ENCODE data around the gene FHL1. TPM values are rescaled to one million over a fixed set of nuclear protein-coding genes. Genes with fewer than 3 reads are reported as not detected.
A peak's percentile ranks its signal among the peaks of the same experiment; 100 is the strongest.

FHL1 gene
- total RNA-seq, 1 experiment from 2014 or later: 20.0 TPM

- Histone ChIP-seq H3K4me2 (ENCODE audit: low read length) (no peak overlapping the region), H4K20me1 (ENCODE audit: insufficient read depth) (no peaks in the 10 kb centered on the region), H3K27ac (ENCODE audit: low read depth, low read length) (no peak overlapping the region), H3K4me1 (ENCODE audit: control insufficient read depth in 1 of 2, insufficient read depth in 2 of 2, low read length in 2 of 2) (peaks cover 0 to 16% of the 10 kb centered on the region in 2 experiments; a peak in 1 of 4 replicates), H3K79me2 (ENCODE audit: insufficient read depth, low read length) (no peaks in the 10 kb centered on the region), H3K27me3 (ENCODE audit: insufficient read depth, low read length) (no peaks in the 10 kb centered on the region), H3K9me3 (ENCODE audit: control insufficient read depth in 1 of 2, insufficient read depth in 1 of 2, low read depth in 1 of 2, low read length in 2 of 2) (no peaks in the 10 kb centered on the region), H2AFZ (ENCODE audit: low read depth, low read length, poor library complexity, severe bottlenecking) (no peak overlapping the region), H3K9ac (ENCODE audit: low read length) (no peak overlapping the region), H3K4me3 (replicated peaks in 1 of 2; ENCODE audit: low read depth in 1 of 2, low read length in 2 of 2) (no peak overlapping the region), H3K9me2 (ENCODE audit: insufficient read depth) (no peaks in the 10 kb centered on the region), H3K36me3 (ENCODE audit: control insufficient read depth in 1 of 2, insufficient read depth in 2 of 2, low read length in 2 of 2) (no peaks in the 10 kb centered on the region)
- ATAC-seq (peak; percentile 99), DNase-seq (ENCODE audit: low read depth, low spot score) (peak; percentile 23)
- ChIA-PET CTCF (interaction anchor here (0.6 to 2.8 kb wide), 9 partner anchors 8 to 426 kb away, joined by 3 to 52 read pairs (median 3); no protein-coding TSS in a partner anchor), RAD21 (ENCODE audit: low non-redundant PET in 1 of 2, low total read pairs in 2 of 2, uncharacterized antibody in 2 of 2, unreplicated experiment in 2 of 2) (interaction anchor here (0.7 to 1.0 kb wide), 2 partner anchors 135 kb away, joined by 3 to 6 read pairs; no protein-coding TSS in a partner anchor), POLR2A (interaction anchor here (1.5 kb wide), 1 partner anchor 135 kb away, joined by 4 read pairs; no protein-coding TSS in a partner anchor)
- intact Hi-C loops (cut with micrococcal nuclease): loop anchor here (1.0 to 10.0 kb wide), 3 partner anchors 102 to 532 kb away; no protein-coding TSS in a partner anchor
- BruUV-seq (replicated peaks): no TSS peak
- peak; percentile 39 to 72 (median 54); a peak in 5 of 6 replicates for TF ChIP-seq CTCF (IDR thresholded peaks at IDR 0.05 in 2 of 3, conservative IDR thresholded peaks at IDR 0.05 in 1 of 3; ENCODE audit: borderline replicate concordance in 1 of 3, insufficient read depth in 1 of 3, low read depth in 2 of 3, low read length in 2 of 3)
- TF ChIP-seq RAD21 (IDR thresholded peaks at IDR 0.05; ENCODE audit: low read depth): peak; percentile 64
- no peak for TF ChIP-seq CBX3 (IDR thresholded peaks at IDR 0.05; ENCODE audit: low read depth)
Measured at GRCh38 chrX:136162827-136163570, 15.7 kb downstream of the FHL1 start.

- POLR2A ChIA-PET: no interaction called here
- Histone ChIP-seq H3K36me3 (ENCODE audit: control insufficient read depth in 1 of 2, insufficient read depth in 2 of 2, low read length in 2 of 2) (no peaks in the 10 kb centered on the region), H3K9me3 (ENCODE audit: control insufficient read depth in 1 of 2, insufficient read depth in 1 of 2, low read depth in 1 of 2, low read length in 2 of 2) (no peaks in the 10 kb centered on the region), H3K27ac (ENCODE audit: low read depth, low read length) (no peak overlapping the region), H3K4me1 (ENCODE audit: control insufficient read depth in 1 of 2, insufficient read depth in 2 of 2, low read length in 2 of 2) (peaks cover 0 to 19% of the 10 kb centered on the region in 2 experiments; a peak in 1 of 4 replicates), H3K4me3 (replicated peaks in 1 of 2; ENCODE audit: low read depth in 1 of 2, low read length in 2 of 2) (no peak overlapping the region), H4K20me1 (ENCODE audit: insufficient read depth) (no peaks in the 10 kb centered on the region), H3K4me2 (ENCODE audit: low read length) (no peak overlapping the region), H3K9me2 (ENCODE audit: insufficient read depth) (no peaks in the 10 kb centered on the region), H3K27me3 (ENCODE audit: insufficient read depth, low read length) (no peaks in the 10 kb centered on the region), H3K9ac (ENCODE audit: low read length) (no peak overlapping the region), H2AFZ (ENCODE audit: low read depth, low read length, poor library complexity, severe bottlenecking) (no peak overlapping the region), H3K79me2 (ENCODE audit: insufficient read depth, low read length) (no peaks in the 10 kb centered on the region)
- ATAC-seq (no peak), DNase-seq (ENCODE audit: low read depth, low spot score) (no peak)
- BruUV-seq (replicated peaks): no TSS peak
- intact Hi-C loops (cut with micrococcal nuclease): loop anchor here (1.0 to 10.0 kb wide), 3 partner anchors 101 to 531 kb away; no protein-coding TSS in a partner anchor
- CTCF ChIA-PET: interaction anchor here (0.9 to 2.8 kb wide), 3 partner anchors 94 to 136 kb away, joined by 3 to 52 read pairs (median 3); no protein-coding TSS in a partner anchor
- RAD21 ChIA-PET (ENCODE audit: low non-redundant PET in 1 of 2, low total read pairs in 2 of 2, uncharacterized antibody in 2 of 2, unreplicated experiment in 2 of 2): no interaction called here
- TF ChIP-seq TCF7L2 (IDR thresholded peaks at IDR 0.05; ENCODE audit: borderline replicate concordance, extremely low read depth, insufficient read depth, insufficient read length) (no peak), SRF (IDR thresholded peaks at IDR 0.05; ENCODE audit: low read depth) (no peak), SP1 (IDR thresholded peaks at IDR 0.05; ENCODE audit: low read depth) (no peak), REST (IDR thresholded peaks at IDR 0.05; ENCODE audit: low read depth) (no peak), SIN3A (IDR thresholded peaks at IDR 0.05; ENCODE audit: low read depth) (no peak), JUND (IDR thresholded peaks at IDR 0.05) (no peak), CEBPB (IDR thresholded peaks at IDR 0.05; ENCODE audit: low read depth) (no peak), ELF1 (IDR thresholded peaks at IDR 0.05; ENCODE audit: borderline replicate concordance, low read depth) (no peak), YY1 (IDR thresholded peaks at IDR 0.05; ENCODE audit: extremely low read depth, insufficient replicate concordance, low read depth, low read length) (no peak), EZH2phosphoT487 (IDR thresholded peaks at IDR 0.05; ENCODE audit: borderline replicate concordance) (no peak)
Measured at GRCh38 chrX:136163689-136164088, 16.4 kb downstream of the FHL1 start.
